H1 (cell line): Measurements from ENCODE around the gene DDT. TPM values are rescaled to one million over a fixed set of nuclear protein-coding genes. Genes with fewer than 3 reads are reported as not detected.
"Not testable (repeated sequence)": the region's sequence is repeated elsewhere in the genome, so short reads cannot be mapped to it uniquely, and the experiment has no call there.

Experiments used
- CTCF ChIA-PET: fragments of 300-600 bp; sonication (Branson Sonifier 250); formaldehyde crosslinking; loops from one replicate; lab custom pipeline; 2021; ENCODE audit not compliant: partially characterized antibody; lab: Charles Lee
- POLR2A ChIA-PET: fragments of 300-600 bp; sonication (Branson Sonifier 250); formaldehyde crosslinking; loops from one replicate; lab custom pipeline; 2021; ENCODE audit warnings: inconsistent platforms; ENCODE audit not compliant: partially characterized antibody; lab: Charles Lee
- DNase-seq, 2 experiments: peaks; one replicate each; pipeline versions ENCODE4 v3.0.0 to v3.0.0-alpha.2; 2010 to 2022; ENCODE audit warnings: low spot score in 2 of 2, low read depth in 1 of 2, mixed read lengths in 1 of 2
- FAIRE-seq: peaks from 2 replicates; lab custom pipeline; 2011; peaks lifted over from hg19 to GRCh38; lab: Jason Lieb, UNC
- H2AFZ ChIP-seq: 2 replicates; pipeline ENCODE4 v1.8.1; 2012; ENCODE audit warnings: low read length, inconsistent platforms
- H2AK5ac ChIP-seq: 2 replicates; pipeline ENCODE4 v1.6.1; 2013; ENCODE audit warnings: low read depth, low read length
- H2BK120ac ChIP-seq: replicated peaks from 2 replicates; pipeline ENCODE3; 2013; ENCODE audit warnings: low read depth, low read length, inconsistent platforms
- H2BK12ac ChIP-seq: 2 replicates; pipeline ENCODE4 v1.6.1; 2013; ENCODE audit warnings: low read depth, low read length
- H2BK15ac ChIP-seq: 2 replicates; pipeline ENCODE4 v1.6.1; 2013; ENCODE audit warnings: low read length
- H2BK20ac ChIP-seq: 2 replicates; pipeline ENCODE4 v1.6.1; 2013; ENCODE audit warnings: low read length
- H2BK5ac ChIP-seq: 2 replicates; pipeline ENCODE4 v1.6.1; 2013; ENCODE audit warnings: low read depth, low read length
- H3K14ac ChIP-seq: 2 replicates; pipeline ENCODE4 v1.6.1; 2013; ENCODE audit warnings: inconsistent platforms; ENCODE audit not compliant: insufficient read length
- H3K18ac ChIP-seq: 2 replicates; pipeline ENCODE4 v1.6.1; 2013; ENCODE audit warnings: low read length; ENCODE audit errors: extremely low read depth
- H3K23ac ChIP-seq: 2 replicates; pipeline ENCODE4 v1.6.1; 2013; ENCODE audit warnings: inconsistent platforms; ENCODE audit not compliant: insufficient read length
- H3K23me2 ChIP-seq: 2 replicates; pipeline ENCODE4 v1.6.1; 2013; ENCODE audit warnings: low read depth, low read length
- H3K27ac ChIP-seq: 2 replicates; pipeline ENCODE4 v1.6.1; 2011; ENCODE audit warnings: low read depth, low read length, inconsistent platforms
- H3K27me3 ChIP-seq, 4 experiments: replicated peaks in 1 of 4; 1 replicate in 1 of 4; 2 replicates in 3 of 4; pipeline versions ENCODE4 v1.6.1 to v1.8.1; 2011 to 2013; ENCODE audit warnings: low read length in 3 of 4, mild to moderate bottlenecking in 3 of 4, inconsistent platforms in 2 of 4, mixed read lengths in 2 of 4, moderate library complexity in 1 of 4; ENCODE audit not compliant: control insufficient read depth in 3 of 4, insufficient read depth in 3 of 4; ENCODE audit errors: extremely low read depth in 1 of 4
- H3K36me3 ChIP-seq, 4 experiments: 2 replicates each; pipeline versions ENCODE4 v1.6.1 to v1.8.1; 2011 to 2013; ENCODE audit warnings: mild to moderate bottlenecking in 4 of 4, low read length in 3 of 4, moderate library complexity in 2 of 4, control low read depth in 1 of 4, inconsistent platforms in 1 of 4; ENCODE audit not compliant: insufficient read depth in 4 of 4, control insufficient read depth in 2 of 4
- H3K4ac ChIP-seq: replicated peaks from 2 replicates; pipeline ENCODE3; 2013; ENCODE audit warnings: low read length, low read depth, mixed read lengths, inconsistent platforms; ENCODE audit not compliant: insufficient read length
- H3K4me1 ChIP-seq, 4 experiments: replicated peaks in 1 of 4; 1 replicate in 1 of 4; 2 replicates in 3 of 4; pipeline versions ENCODE4 v1.6.1 to v1.8.1; 2011 to 2013; ENCODE audit warnings: low read length in 3 of 4, inconsistent platforms in 2 of 4, mixed read lengths in 1 of 4; ENCODE audit not compliant: insufficient read depth in 4 of 4, control insufficient read depth in 3 of 4
- H3K4me2 ChIP-seq, 2 experiments: 2 replicates each; pipeline versions ENCODE4 v1.6.1 to v1.8.1; 2011 to 2013; ENCODE audit warnings: low read depth in 2 of 2, low read length in 2 of 2, control low read depth in 1 of 2, inconsistent platforms in 1 of 2, mild to moderate bottlenecking in 1 of 2; ENCODE audit not compliant: insufficient read depth in 1 of 2
- H3K4me3 ChIP-seq, 4 experiments: fragments of 200-600, 300-600 bp in 1 of 4; sonication (generic), shearing (Covaris generic), sonication (Bioruptor Twin) in 1 of 4; 2 replicates each; pipeline versions ENCODE4 v1.5.1 to v1.8.1; 2011 to 2016; ENCODE audit warnings: low read length in 4 of 4, low read depth in 3 of 4, control low read depth in 2 of 4, inconsistent platforms in 2 of 4, mild to moderate bottlenecking in 2 of 4, mixed read lengths in 1 of 4, moderate library complexity in 1 of 4; ENCODE audit not compliant: insufficient read depth in 2 of 4; ENCODE audit errors: extremely low read depth in 1 of 4
- H3K56ac ChIP-seq: replicated peaks from 2 replicates; pipeline ENCODE3; 2013; ENCODE audit warnings: low read depth, mild to moderate bottlenecking, mixed read lengths, low read length, inconsistent platforms; ENCODE audit not compliant: insufficient read length
- H3K79me1 ChIP-seq: 2 replicates; pipeline ENCODE4 v1.6.1; 2013; ENCODE audit warnings: low read depth, low read length, control low read depth
- H3K79me2 ChIP-seq, 2 experiments: 2 replicates each; pipeline versions ENCODE4 v1.6.1 to v1.8.1; 2012 to 2013; ENCODE audit warnings: low read length in 2 of 2, mild to moderate bottlenecking in 2 of 2, inconsistent platforms in 1 of 2; ENCODE audit not compliant: insufficient read depth in 2 of 2, control insufficient read depth in 1 of 2
- H3K9ac ChIP-seq, 4 experiments: replicated peaks in 1 of 4; 1 replicate in 1 of 4; 2 replicates in 3 of 4; pipeline versions ENCODE4 v1.6.1 to v1.8.1; 2011 to 2013; ENCODE audit warnings: low read depth in 3 of 4, low read length in 3 of 4, control low read depth in 2 of 4, mild to moderate bottlenecking in 2 of 4, moderate library complexity in 2 of 4, inconsistent platforms in 1 of 4; ENCODE audit errors: extremely low read depth in 1 of 4
- H3K9me3 ChIP-seq, 2 experiments: 2 replicates each; pipeline versions ENCODE4 v1.6.1 to v1.8.1; 2012 to 2013; ENCODE audit warnings: mild to moderate bottlenecking in 2 of 2, moderate library complexity in 2 of 2, control low read depth in 1 of 2, inconsistent platforms in 1 of 2, low read depth in 1 of 2, low read length in 1 of 2, mixed read lengths in 1 of 2; ENCODE audit not compliant: insufficient read depth in 2 of 2
- H4K20me1 ChIP-seq, 2 experiments: replicated peaks in 1 of 2; 2 replicates each; pipeline versions ENCODE3 to v1.8.1; 2011 to 2013; ENCODE audit warnings: inconsistent platforms in 2 of 2, low read length in 2 of 2, mild to moderate bottlenecking in 1 of 2; ENCODE audit not compliant: insufficient read depth in 2 of 2, control insufficient read depth in 1 of 2
- H4K5ac ChIP-seq: 2 replicates; pipeline ENCODE4 v1.6.1; 2013; ENCODE audit warnings: low read length, low read depth, mixed read lengths, inconsistent platforms; ENCODE audit not compliant: insufficient read length
- H4K8ac ChIP-seq: 2 replicates; pipeline ENCODE4 v1.8.0; 2013; ENCODE audit warnings: mild to moderate bottlenecking, moderate library complexity, low read length, inconsistent platforms; ENCODE audit not compliant: insufficient read depth; ENCODE audit errors: extremely low read depth
- H4K91ac ChIP-seq: replicated peaks from 2 replicates; pipeline ENCODE3; 2013; ENCODE audit warnings: low read length, mixed read lengths, inconsistent platforms; ENCODE audit not compliant: insufficient read length
- WGBS, 2 experiments: shearing (Covaris generic) in 1 of 2; methylation state at CpG; one replicate each; pipeline versions ENCODE4 v1.1.6 to v1.1.7; 2013 to 2015; ENCODE audit warnings: low lambda C conversion rate in 2 of 2, mixed read lengths in 2 of 2, inconsistent platforms in 1 of 2, low coverage in 1 of 2, missing lambda C conversion rate in 1 of 2; ENCODE audit not compliant: insufficient replicate concordance in 2 of 2, insufficient coverage in 1 of 2, insufficient read length in 1 of 2; ENCODE audit errors: extremely low coverage in 1 of 2, missing lambda C conversion rate in 1 of 2; 5-methylcytosine and 5-hydroxymethylcytosine counted together
- long read RNA-seq, 2 experiments: library from RNA in 1 of 2; library from capped mRNA in 1 of 2; stranded (forward); transcript quantifications; one replicate each; pipeline ENCODE4 v2.0.0, GENCODE V29; 2021; ENCODE audit warnings: inconsistent platforms in 1 of 2
- polyA minus RNA-seq, 3 experiments: library from RNA; depleted of rRNA, polyadenylated mRNA; stranded (reverse); fragments of >200 nt; gene quantifications; 1 replicate in 2 of 3; 2 replicates in 1 of 3; pipeline ENCODE4 v1.2.3, GENCODE V29; 2011
- polyA plus RNA-seq, 7 experiments: library from polyadenylated mRNA; depleted of rRNA in 3 of 7; stranded (reverse) in 5 of 7; unstranded in 2 of 7; fragments of >200 nt in 5 of 7; fragments of 200-250 nt in 2 of 7; gene quantifications; 1 replicate in 5 of 7; 2 replicates in 1 of 7; 4 replicates in 1 of 7; pipeline versions ENCODE4 v1.2.1 to v1.2.3, GENCODE V29; 2011 to 2013; ENCODE audit warnings: missing spikeins in 2 of 7, mixed read lengths in 2 of 7
- total RNA-seq: library from RNA; stranded (reverse); fragmentation: NEBNext Ultra II Directional; extraction: Animal tissue kit (Norgen Biotek cat#: 25700); gene quantifications from 2 replicates; pipeline ENCODE4 v1.2.1, GENCODE V29; 2021

DDT gene
- total RNA-seq (106 and 110 TPM in 2 replicates), polyA plus RNA-seq (2011; rRNA removed) (336 and 341 TPM in 2 replicates), polyA minus RNA-seq (2011; rRNA and poly(A)+ RNA removed) (16.2 and 20.8 TPM in 2 replicates)
- 239 TPM for polyA plus RNA-seq (2011; cell fraction: cytosol; rRNA removed)
- polyA plus RNA-seq (2011; cell fraction: nucleus; rRNA removed), result 299 TPM
- polyA plus RNA-seq (2012, experiment 1 of 2), result 77.4 to 157 TPM (median 151 TPM) in 4 replicates
- 258 TPM for polyA plus RNA-seq (2012, experiment 2 of 2)
- 367 TPM for polyA plus RNA-seq (2013, experiment 1 of 2)
- 318 TPM for polyA plus RNA-seq (2013, experiment 2 of 2)
- polyA minus RNA-seq (2011; cell fraction: cytosol; rRNA and poly(A)+ RNA removed), result 38.9 TPM
- polyA minus RNA-seq (2011; cell fraction: nucleus; rRNA and poly(A)+ RNA removed), result 38.0 TPM
- long read RNA-seq, experiment 1, transcript DDT-202 (3 exons, 713 nt), result major isoform, 127 of 132 reads
- long read RNA-seq, experiment 1, partial matches to known transcripts, result 1 of 132 reads
- long read RNA-seq, experiment 1, other reads (novel, unspliced or antisense), result 4 of 132 reads
- long read RNA-seq, experiment 2, partial matches to known transcripts, result 0 of 2 reads
- long read RNA-seq, experiment 2, other reads (novel, unspliced or antisense), result 2 of 2 reads

- H3K18ac ChIP-seq, H2AFZ ChIP-seq, H2BK20ac ChIP-seq, H3K23ac ChIP-seq, H3K27ac ChIP-seq, H3K4ac ChIP-seq, H4K91ac ChIP-seq, POLR2A ChIA-PET, DNase-seq, CTCF ChIA-PET, H2BK5ac ChIP-seq, H3K4me3 ChIP-seq, H2BK12ac ChIP-seq, H3K9me3 ChIP-seq, H3K14ac ChIP-seq, H3K56ac ChIP-seq, H4K5ac ChIP-seq, H2BK120ac ChIP-seq, H3K9ac ChIP-seq, H2BK15ac ChIP-seq, H3K23me2 ChIP-seq, H3K4me2 ChIP-seq, H3K79me1 ChIP-seq, H3K27me3 ChIP-seq, H4K8ac ChIP-seq, H2AK5ac ChIP-seq, H3K4me1 ChIP-seq: not testable (repeated sequence)
- peak; percentile 98 for FAIRE-seq
- H4K20me1 ChIP-seq, result peaks cover 7 to 15% of the 10 kb centered on the region in 2 experiments
- WGBS, 2 experiments, result no CpG with 5 or more reads among the region's 29 CpGs
- H3K36me3 ChIP-seq, result peaks cover 5 to 24% (median 16%) of the 10 kb centered on the region in 4 experiments; a peak in 7 of 8 replicates
- peaks cover 0 to 11% of the 10 kb centered on the region in 2 experiments; a peak in 1 of 4 replicates for H3K79me2 ChIP-seq
Observed at GRCh38 chr22:23974345-23974744, at the start of gene DDT. TSS of gene DDT (minus strand) at chr22:23974441. CDS start at chr22:23974414, 27 bp downstream.
